Measurements from ENCODE around the gene ANKRD55. TPM values are rescaled to one million over a fixed set of nuclear protein-coding genes. Genes with fewer than 3 reads are reported as not detected.

Gene ANKRD55
- total RNA-seq, 4 donors from 2014 or later = 0.17 to 0.37 (median 0.32) TPM; not detected in 1

- no peak for TF ChIP-seq POLR2A (IDR thresholded peaks at IDR 0.05)
- no peak for TF ChIP-seq CTCF (IDR thresholded peaks at IDR 0.05)
- no peak for DNase-seq (ENCODE audit: low spot score in 2 of 2)
- no peak overlapping the region for H3K4me3 ChIP-seq (ENCODE audit: low read depth, poor library complexity, severe bottlenecking)
- intact Hi-C loops (cut with DNase I; ENCODE audit: low total_unique reads) = no loop called here
- WGBS, 2 donors = 73 to 76% methylated on average over 2 of the region's 2 CpGs
Measured at GRCh38 chr5:56064984-56065383, 168.1 kb downstream of the ANKRD55 start.

- no peak for DNase-seq (ENCODE audit: low spot score in 2 of 2)
- H3K4me3 ChIP-seq (ENCODE audit: low read depth, poor library complexity, severe bottlenecking) = no peak overlapping the region
- TF ChIP-seq POLR2A (IDR thresholded peaks at IDR 0.05) = no peak
- TF ChIP-seq CTCF (IDR thresholded peaks at IDR 0.05) = no peak
- intact Hi-C loops (cut with DNase I; ENCODE audit: low total_unique reads) = no loop called here
- 62 to 64% methylated on average over 10 of the region's 10 CpGs for WGBS, 2 donors
Measured at GRCh38 chr5:56060276-56061110, 172.6 kb downstream of the ANKRD55 start.

GRCh38 chr5:56059854-56060253 is 173.3 kb downstream of the ANKRD55 start:
- 89 to 93% methylated on average over 8 of the region's 8 CpGs for WGBS, 2 donors
- intact Hi-C loops (cut with DNase I; ENCODE audit: low total_unique reads) = no loop called here
- no peak overlapping the region for H3K4me3 ChIP-seq (ENCODE audit: low read depth, poor library complexity, severe bottlenecking)
- no peak for DNase-seq (ENCODE audit: low spot score in 2 of 2)
- TF ChIP-seq POLR2A (IDR thresholded peaks at IDR 0.05) = no peak
- TF ChIP-seq CTCF (IDR thresholded peaks at IDR 0.05) = no peak

GRCh38 chr5:56056875-56057274 is 176.3 kb downstream of the ANKRD55 start:
- intact Hi-C loops (cut with DNase I; ENCODE audit: low total_unique reads) = no loop called here
- WGBS, 2 donors = 90 to 97% methylated on average over 2 of the region's 2 CpGs
- DNase-seq (ENCODE audit: low spot score in 2 of 2) = no peak
- TF ChIP-seq CTCF (IDR thresholded peaks at IDR 0.05) (no peak), POLR2A (IDR thresholded peaks at IDR 0.05) (no peak)
- H3K4me3 ChIP-seq (ENCODE audit: low read depth, poor library complexity, severe bottlenecking) = no peak overlapping the region

GRCh38 chr5:56055859-56056258 is 177.3 kb downstream of the ANKRD55 start:
- H3K4me3 ChIP-seq (ENCODE audit: low read depth, poor library complexity, severe bottlenecking) = no peak overlapping the region
- DNase-seq (ENCODE audit: low spot score in 2 of 2) = no peak
- 75 to 84% methylated on average over 3 of the region's 3 CpGs for WGBS, 2 donors
- no peak for TF ChIP-seq CTCF (IDR thresholded peaks at IDR 0.05)
- TF ChIP-seq POLR2A (IDR thresholded peaks at IDR 0.05) = no peak
- intact Hi-C loops (cut with DNase I; ENCODE audit: low total_unique reads) = no loop called here

All from lower leg skin (tissue), 4 donors.